DOHH2 (cell line): ENCODE results near the gene ATG14.

ENCODE experiments used
- H3F3A ChIP-seq: fragments of 200-600 bp; sonication (generic), shearing (Covaris generic); 2 replicates; pipeline ENCODE4 v1.6.0; 2016; ENCODE audit warnings: antibody characterized with exemption, mild to moderate bottlenecking; ENCODE audit not compliant: control insufficient read depth, insufficient read depth
- H3K27ac ChIP-seq: fragments of 200-600 bp; sonication (generic); 2 replicates; pipeline ENCODE4 v1.5.1; 2014; ENCODE audit warnings: low read depth, mild to moderate bottlenecking, low read length, moderate library complexity
- H3K27me3 ChIP-seq: fragments of 200-600 bp; sonication (generic); 2 replicates; pipeline ENCODE4 v1.6.1; 2014; ENCODE audit warnings: mild to moderate bottlenecking, low read length, mixed read lengths; ENCODE audit not compliant: control insufficient read depth
- H3K36me3 ChIP-seq: fragments of 200-600 bp; sonication (generic); 2 replicates; pipeline ENCODE4 v1.6.1; 2014; ENCODE audit warnings: mild to moderate bottlenecking, low read length, moderate library complexity, mixed read lengths; ENCODE audit not compliant: control insufficient read depth
- H3K4me1 ChIP-seq: fragments of 200-600 bp; sonication (generic); 2 replicates; pipeline ENCODE4 v1.6.1; 2014; ENCODE audit warnings: mild to moderate bottlenecking, low read length, mixed read lengths; ENCODE audit not compliant: control insufficient read depth
- H3K4me2 ChIP-seq: fragments of 200-600 bp; sonication (generic); 2 replicates; pipeline ENCODE4 v1.6.0; 2014; ENCODE audit warnings: mild to moderate bottlenecking, low read length, moderate library complexity
- H3K4me3 ChIP-seq: fragments of 200-600 bp; sonication (generic); 2 replicates; pipeline ENCODE4 v1.5.1; 2014; ENCODE audit warnings: mild to moderate bottlenecking, low read length, mixed read lengths
- H3K79me2 ChIP-seq: fragments of 200-600 bp; sonication (generic); 2 replicates; pipeline ENCODE4 v1.6.1; 2014; ENCODE audit warnings: mild to moderate bottlenecking, low read length, mixed read lengths; ENCODE audit not compliant: control insufficient read depth
- H3K9me2 ChIP-seq: fragments of 200-600 bp; sonication (generic); replicated peaks from 2 replicates; pipeline ENCODE4 v1.6.1; 2014; ENCODE audit warnings: mild to moderate bottlenecking, low read length, mixed read lengths; ENCODE audit not compliant: control insufficient read depth
- H3K9me3 ChIP-seq: fragments of 200-600 bp; sonication (generic); 2 replicates; pipeline ENCODE4 v1.6.1; 2014; ENCODE audit warnings: antibody characterized with exemption, low read length, mixed read lengths; ENCODE audit not compliant: control insufficient read depth, insufficient read depth
- H4K20me1 ChIP-seq: fragments of 200-600 bp; sonication (generic); 2 replicates; pipeline ENCODE4 v1.6.0; 2014; ENCODE audit warnings: low read depth, mild to moderate bottlenecking, antibody characterized with exemption, low read length, moderate library complexity; ENCODE audit not compliant: control insufficient read depth, insufficient read depth
- EZH2phosphoT487 ChIP-seq: fragments of 200-600 bp; sonication (generic); IDR thresholded peaks from 2 replicates; pipeline ENCODE4 v1.6.1; 2017; ENCODE audit warnings: borderline replicate concordance, mild to moderate bottlenecking, antibody characterized with exemption, low read length, moderate library complexity, mixed read lengths
- TF ChIP-seq, protein P1 (sequence below): fragments of 200-600 bp; sonication (generic); IDR thresholded peaks from one replicate; pipeline ENCODE4 v1.5.1; 2014; ENCODE audit warnings: antibody characterized with exemption, mild to moderate bottlenecking, low read depth, low read length; ENCODE audit not compliant: poor library complexity, severe bottlenecking

Gene ATG14

DNA sequence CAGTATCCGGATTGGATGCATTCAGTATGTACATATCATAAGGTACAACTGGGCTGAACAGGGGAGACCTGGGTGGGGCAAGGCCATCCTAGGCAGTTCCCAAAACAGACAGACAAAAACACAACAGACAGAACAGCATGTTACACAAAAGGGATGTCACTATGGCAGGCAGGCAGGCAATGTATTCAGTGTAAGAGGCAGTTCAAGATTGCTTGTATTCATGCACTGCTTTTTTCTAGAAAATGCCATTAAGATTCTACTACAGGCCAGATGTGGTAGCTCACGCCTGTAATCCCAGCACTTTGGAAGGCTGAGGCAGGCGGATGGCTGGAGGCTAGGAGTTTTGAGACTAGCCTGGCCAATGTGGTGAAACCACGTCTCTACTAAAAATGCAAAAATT is 25.3 kb upstream of the ATG14 start:
- Histone ChIP-seq H3K79me2 (no peaks in the 10 kb centered on the region), H3F3A (no peaks in the 10 kb centered on the region), H3K27me3 (peaks cover 15% of the 10 kb centered on the region), H3K4me1 (peaks cover 3% of the 10 kb centered on the region; the same call in 1 of the 2 replicates), H3K36me3 (no peaks in the 10 kb centered on the region), H4K20me1 (no peaks in the 10 kb centered on the region), H3K4me3 (no peak overlapping the region), H3K4me2 (no peak overlapping the region), H3K9me2 (no peaks in the 10 kb centered on the region), H3K27ac (no peak overlapping the region), H3K9me3 (no peaks in the 10 kb centered on the region)
- no peak for TF ChIP-seq EZH2phosphoT487
- TF ChIP-seq, protein P1, sequence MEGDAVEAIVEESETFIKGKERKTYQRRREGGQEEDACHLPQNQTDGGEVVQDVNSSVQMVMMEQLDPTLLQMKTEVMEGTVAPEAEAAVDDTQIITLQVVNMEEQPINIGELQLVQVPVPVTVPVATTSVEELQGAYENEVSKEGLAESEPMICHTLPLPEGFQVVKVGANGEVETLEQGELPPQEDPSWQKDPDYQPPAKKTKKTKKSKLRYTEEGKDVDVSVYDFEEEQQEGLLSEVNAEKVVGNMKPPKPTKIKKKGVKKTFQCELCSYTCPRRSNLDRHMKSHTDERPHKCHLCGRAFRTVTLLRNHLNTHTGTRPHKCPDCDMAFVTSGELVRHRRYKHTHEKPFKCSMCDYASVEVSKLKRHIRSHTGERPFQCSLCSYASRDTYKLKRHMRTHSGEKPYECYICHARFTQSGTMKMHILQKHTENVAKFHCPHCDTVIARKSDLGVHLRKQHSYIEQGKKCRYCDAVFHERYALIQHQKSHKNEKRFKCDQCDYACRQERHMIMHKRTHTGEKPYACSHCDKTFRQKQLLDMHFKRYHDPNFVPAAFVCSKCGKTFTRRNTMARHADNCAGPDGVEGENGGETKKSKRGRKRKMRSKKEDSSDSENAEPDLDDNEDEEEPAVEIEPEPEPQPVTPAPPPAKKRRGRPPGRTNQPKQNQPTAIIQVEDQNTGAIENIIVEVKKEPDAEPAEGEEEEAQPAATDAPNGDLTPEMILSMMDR, result no peak

DNA sequence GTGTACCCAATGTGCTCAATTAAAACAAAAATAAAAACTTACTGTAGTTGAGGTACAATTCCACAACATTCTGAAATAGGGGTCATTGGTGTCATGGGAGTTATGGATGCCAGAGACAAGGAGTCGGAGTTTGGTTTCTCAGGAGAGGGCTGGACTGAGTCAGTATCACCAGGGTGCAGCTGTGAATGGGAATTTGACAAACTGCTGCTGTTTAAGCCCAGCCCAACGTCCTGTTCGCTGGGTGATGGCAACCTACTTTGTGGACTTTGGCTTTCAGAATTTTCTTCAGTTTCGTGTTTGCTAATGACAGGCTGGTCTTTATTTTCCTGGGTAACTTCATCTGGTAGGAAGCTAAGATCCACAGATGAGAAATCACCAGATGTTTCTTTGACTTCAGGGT is 24.9 kb upstream of the ATG14 start:
- Histone ChIP-seq H4K20me1 (no peaks in the 10 kb centered on the region), H3F3A (no peaks in the 10 kb centered on the region), H3K79me2 (no peaks in the 10 kb centered on the region), H3K4me1 (peaks cover 3% of the 10 kb centered on the region; the same call in 1 of the 2 replicates), H3K36me3 (no peaks in the 10 kb centered on the region), H3K27ac (no peak overlapping the region), H3K9me2 (no peaks in the 10 kb centered on the region), H3K4me2 (no peak overlapping the region), H3K9me3 (no peaks in the 10 kb centered on the region), H3K27me3 (peaks cover 19% of the 10 kb centered on the region), H3K4me3 (no peak overlapping the region)
- no peak for TF ChIP-seq EZH2phosphoT487
- TF ChIP-seq, protein P1, result no peak

DNA sequence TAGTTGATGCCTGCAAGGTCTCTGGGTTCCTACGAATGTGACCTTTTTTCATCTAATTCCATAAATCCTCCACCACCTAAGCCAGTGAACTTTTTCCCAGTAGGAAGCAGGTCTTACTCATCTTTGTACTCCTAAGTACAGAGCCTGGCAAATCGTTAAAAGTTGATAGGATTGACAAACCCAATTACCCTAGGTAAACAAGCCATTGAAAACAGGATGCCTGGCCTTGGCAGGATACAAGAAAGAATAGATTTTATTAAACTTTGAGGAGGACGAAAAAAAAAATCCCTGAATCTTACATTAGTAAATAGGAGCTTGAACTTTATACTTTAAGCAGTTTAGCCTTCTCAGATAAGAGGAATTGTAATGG is 23.2 kb upstream of the ATG14 start:
- Histone ChIP-seq H4K20me1 (no peaks in the 10 kb centered on the region), H3K27me3 (peaks cover 19% of the 10 kb centered on the region), H3K9me2 (no peaks in the 10 kb centered on the region), H3K9me3 (no peaks in the 10 kb centered on the region), H3K36me3 (no peaks in the 10 kb centered on the region), H3K4me1 (peaks cover 3% of the 10 kb centered on the region; the same call in 1 of the 2 replicates), H3K79me2 (no peaks in the 10 kb centered on the region), H3K4me2 (no peak overlapping the region), H3F3A (no peaks in the 10 kb centered on the region), H3K4me3 (no peak overlapping the region), H3K27ac (no peak overlapping the region)
- TF ChIP-seq, protein P1, result no peak
- TF ChIP-seq EZH2phosphoT487, result no peak
